K562 (cell line): ENCODE measurements around the gene PAIP2. TPM values are rescaled to one million over a fixed set of nuclear protein-coding genes. Genes with fewer than 3 reads are reported as not detected.

ENCODE experiments used
- ATAC-seq: fragments of 200-7000 bp; cut with Tn5 transposase; 3 replicates; pipeline ENCODE4 v1.9.1; 2020; ENCODE audit warnings: moderate library complexity
- BruUV-seq: library from RNA; stranded (reverse); fragments of 400-500 nt; replicated peaks from 2 replicates; lab custom pipeline; 2021; lab: Mats Ljungman, UMichigan
- CTCF ChIA-PET: fragments of 300-600 bp; formaldehyde crosslinking; extraction: SDS; loops from one replicate; lab custom pipeline; 2021; ENCODE audit warnings: low intra/inter-chr PET ratio; lab: Yijun Ruan, JAX
- POLR2A ChIA-PET: fragments of 300-600, 350-650 bp; sonication (Branson Sonifier 250); formaldehyde crosslinking; extraction: SDS; loops from one replicate; lab custom pipeline; 2021; ENCODE audit warnings: antibody characterized with exemption, inconsistent platforms; lab: Yijun Ruan, JAX
- DNase-seq, 4 experiments: peaks; one replicate each; pipeline versions ENCODE4 v3.0.0 to v3.0.0-alpha.2; 2011 to 2018; ENCODE audit warnings: low spot score in 3 of 4, mixed read lengths in 3 of 4; ENCODE audit errors: extremely low read depth in 1 of 4
- FAIRE-seq: peaks from 2 replicates; lab custom pipeline; 2011; peaks lifted over from hg19 to GRCh38; lab: Jason Lieb, UNC
- H2AFZ ChIP-seq: 2 replicates; pipeline ENCODE4 v1.6.0; 2011; ENCODE audit warnings: low read depth, low read length, control low read depth, inconsistent platforms
- H3K27ac ChIP-seq: fragments of 200-600 bp; 3 replicates; pipeline ENCODE4 v1.8.0; 2011; ENCODE audit warnings: low read depth, mild to moderate bottlenecking, control low read depth, inconsistent platforms, low read length, moderate library complexity, mixed read lengths; ENCODE audit errors: extremely low read depth
- H3K27me3 ChIP-seq, 2 experiments: fragments of 300-600 bp in 1 of 2; 2 replicates in 1 of 2; 3 replicates in 1 of 2; pipeline versions ENCODE4 v1.6.0 to v1.8.0; 2011; ENCODE audit warnings: inconsistent platforms in 2 of 2, low read length in 2 of 2, mild to moderate bottlenecking in 1 of 2, mixed read lengths in 1 of 2, moderate library complexity in 1 of 2; ENCODE audit not compliant: control insufficient read depth in 2 of 2, insufficient read depth in 2 of 2
- H3K36me3 ChIP-seq: fragments of 300-600 bp; 3 replicates; pipeline ENCODE4 v1.8.0; 2011; ENCODE audit warnings: mild to moderate bottlenecking, low read length, inconsistent platforms; ENCODE audit not compliant: control insufficient read depth, insufficient read depth
- H3K4me1 ChIP-seq, 2 experiments: fragments of 200-600 bp in 1 of 2; replicated peaks in 1 of 2; 2 replicates in 1 of 2; 3 replicates in 1 of 2; pipeline versions ENCODE4 v1.5.1 to v1.8.0; 2011; ENCODE audit warnings: inconsistent platforms in 2 of 2, low read length in 2 of 2, mild to moderate bottlenecking in 1 of 2, mixed read lengths in 1 of 2, moderate library complexity in 1 of 2; ENCODE audit not compliant: control insufficient read depth in 2 of 2, insufficient read depth in 2 of 2
- H3K4me2 ChIP-seq: 2 replicates; pipeline ENCODE4 v1.6.1; 2011; ENCODE audit warnings: low read length, control low read depth, inconsistent platforms, mixed read lengths; ENCODE audit not compliant: insufficient read depth
- H3K4me3 ChIP-seq: fragments of 200-600 bp; sonication (generic), shearing (Covaris generic); 2 replicates; pipeline ENCODE4 v1.5.1; 2016; ENCODE audit warnings: control low read depth, inconsistent platforms
- H3K79me2 ChIP-seq: fragments of 200-600 bp; 3 replicates; pipeline ENCODE4 v1.8.0; 2011; ENCODE audit warnings: low read length, inconsistent platforms; ENCODE audit not compliant: control insufficient read depth, insufficient read depth
- H3K9ac ChIP-seq, 2 experiments: 2 replicates each; pipeline versions ENCODE4 v1.6.0 to v1.6.1; 2011; ENCODE audit warnings: low read depth in 2 of 2, low read length in 2 of 2, control low read depth in 1 of 2, inconsistent platforms in 1 of 2, mild to moderate bottlenecking in 1 of 2, mixed read lengths in 1 of 2; ENCODE audit not compliant: insufficient read depth in 1 of 2
- H3K9me1 ChIP-seq: one replicate; pipeline ENCODE4 v1.6.0; 2011; ENCODE audit warnings: inconsistent platforms, mild to moderate bottlenecking, low read length, moderate library complexity; ENCODE audit not compliant: control insufficient read depth, insufficient read depth
- H3K9me3 ChIP-seq: replicated peaks from 2 replicates; pipeline ENCODE4 v1.5.1; 2011; ENCODE audit warnings: low read depth, low read length, inconsistent platforms; ENCODE audit not compliant: control insufficient read depth, insufficient read depth
- H4K20me1 ChIP-seq: replicated peaks from 2 replicates; pipeline ENCODE4 v1.6.1; 2011; ENCODE audit warnings: low read length, inconsistent platforms, mixed read lengths; ENCODE audit not compliant: control insufficient read depth, insufficient read depth
- RBM14 ChIP-seq: fragments of 200-400 bp; formaldehyde crosslinking; IDR thresholded peaks from 2 replicates; pipeline ENCODE4 v1.6.1; 2018; ENCODE audit warnings: low read depth, mild to moderate bottlenecking, low read length, moderate library complexity, borderline replicate concordance; ENCODE audit not compliant: insufficient read depth
- XRCC3 ChIP-seq: fragments of 450-650 bp; IDR thresholded peaks from 2 replicates; pipeline ENCODE4 v1.6.1; 2017; ENCODE audit warnings: mild to moderate bottlenecking, moderate library complexity
- WGBS: fragments of 100-300 bp; shearing (Covaris generic); methylation state at CpG from one replicate; pipeline ENCODE4 v1.1.6; 2016; ENCODE audit warnings: low coverage, mixed read lengths; ENCODE audit not compliant: insufficient coverage; ENCODE audit errors: missing lambda C conversion rate; 5-methylcytosine and 5-hydroxymethylcytosine counted together
- in situ Hi-C: fragments of 300-500 bp; cut with MboI; formaldehyde crosslinking; loops from 4 replicates; pipeline ENCODE4 v1.15.0; 2018; ENCODE audit warnings: inconsistent platforms, mixed read lengths
- intact Hi-C: fragments of 100-400 bp; cut with micrococcal nuclease; formaldehyde crosslinking; loops from 2 replicates; pipeline ENCODE4 v1.14.2; 2022
- polyA plus RNA-seq, 8 experiments: library from polyadenylated mRNA; depleted of rRNA in 4 of 8; stranded (reverse) in 5 of 8; unstranded in 3 of 8; fragments of >200 nt; fragmentation: Nextera tagmentation in 2 of 8; fragmentation: Illumina TruSeq in 1 of 8; extraction: Ambion mirVana in 2 of 8; extraction: Trizol in 1 of 8; gene quantifications; 2 replicates each; pipeline versions ENCODE4 v1.2.1 to v1.2.3, GENCODE V29; 2011 to 2014; ENCODE audit warnings: inconsistent platforms in 1 of 8, missing spikeins in 1 of 8
- total RNA-seq, 7 experiments: library from RNA; depleted of rRNA in 6 of 7; stranded (reverse); fragments of >200 nt in 6 of 7; fragmentation: Illumina TruSeq in 2 of 7; extraction: Trizol in 2 of 7; gene quantifications; 2 replicates each; pipeline versions ENCODE4 v1.2.1 to v1.2.3, GENCODE V29; 2011 to 2021; ENCODE audit warnings: low replicate concordance in 1 of 7
- TF ChIP-seq, protein P1 (sequence below): sonication (generic); formaldehyde crosslinking; IDR thresholded peaks from 2 replicates; pipeline ENCODE4 v1.8.1; 2023; ENCODE audit warnings: mild to moderate bottlenecking, missing genetic modification reagents
- TF ChIP-seq, protein P2 (sequence below): sonication (generic); formaldehyde crosslinking; IDR thresholded peaks from 2 replicates; pipeline ENCODE4 v1.8.1; 2023; ENCODE audit warnings: mild to moderate bottlenecking, missing genetic modification reagents

Gene PAIP2
- total and polyA plus RNA-seq, 9 of the 15 experiments (the other 6 are each of a cell fraction or from before 2014, with no cell fraction given) = 78.3 to 187 (median 128) TPM

DNA sequence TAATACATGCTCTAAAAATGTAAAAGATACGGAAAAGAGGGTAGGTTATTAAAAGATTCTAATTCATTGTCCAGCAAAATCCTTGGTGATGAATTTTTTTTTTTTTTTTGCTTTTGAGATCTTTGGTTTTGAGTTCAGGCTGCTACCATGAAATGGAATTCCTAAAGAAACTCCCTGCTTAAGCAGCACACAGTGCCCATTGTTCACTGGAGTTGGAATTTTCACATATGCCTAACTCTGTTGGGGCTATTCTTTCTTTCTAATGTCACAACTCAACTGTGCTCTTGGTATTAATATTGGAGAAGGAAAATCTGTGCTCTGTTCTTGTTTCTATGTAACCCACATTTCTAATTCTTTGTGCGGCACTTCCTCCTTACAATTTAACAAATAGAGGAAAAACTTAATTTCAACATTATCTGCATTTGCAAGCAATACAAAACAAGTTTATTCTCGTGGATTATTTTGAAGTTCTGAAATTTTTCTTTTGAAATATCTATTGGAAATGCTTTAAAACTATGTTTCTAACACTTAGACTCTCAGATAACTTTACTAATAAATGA lies 26.5 kb upstream of the PAIP2 start:
- H3K27me3 ChIP-seq = no peaks in the 10 kb centered on the region
- 93% methylated on average over 3 of the region's 3 CpGs for WGBS
- intact Hi-C loops (no loop called here), in situ Hi-C loops (no loop called here)
- H2AFZ ChIP-seq = no peak overlapping the region
- FAIRE-seq (no peak), DNase-seq (no peak), ATAC-seq (no peak)
- H3K27ac ChIP-seq = no peak overlapping the region
- peaks cover 3% of the 10 kb centered on the region in 2 experiments; a peak in 3 of 5 replicates for H3K4me1 ChIP-seq
- no peak overlapping the region for H3K9ac ChIP-seq
- ChIA-PET POLR2A (interaction anchor here (1.5 to 3.2 kb wide), 2 partner anchors 10 to 14 kb away, joined by 5 to 12 read pairs; no protein-coding TSS in a partner anchor), CTCF (interaction anchor here (0.7 kb wide), 1 partner anchor 66 kb away, joined by 3 read pairs; no protein-coding TSS in a partner anchor)
- no peak overlapping the region for H3K4me3 ChIP-seq
- H3K36me3 ChIP-seq = peaks cover 82% of the 10 kb centered on the region
- peaks cover 88% of the 10 kb centered on the region for H3K79me2 ChIP-seq
- peaks cover 20% of the 10 kb centered on the region for H4K20me1 ChIP-seq
- H3K9me1 ChIP-seq = no peaks in the 10 kb centered on the region
- no peak overlapping the region for H3K4me2 ChIP-seq
- TF ChIP-seq RBM14 (no peak), XRCC3 (no peak)
- TF ChIP-seq, protein P1, sequence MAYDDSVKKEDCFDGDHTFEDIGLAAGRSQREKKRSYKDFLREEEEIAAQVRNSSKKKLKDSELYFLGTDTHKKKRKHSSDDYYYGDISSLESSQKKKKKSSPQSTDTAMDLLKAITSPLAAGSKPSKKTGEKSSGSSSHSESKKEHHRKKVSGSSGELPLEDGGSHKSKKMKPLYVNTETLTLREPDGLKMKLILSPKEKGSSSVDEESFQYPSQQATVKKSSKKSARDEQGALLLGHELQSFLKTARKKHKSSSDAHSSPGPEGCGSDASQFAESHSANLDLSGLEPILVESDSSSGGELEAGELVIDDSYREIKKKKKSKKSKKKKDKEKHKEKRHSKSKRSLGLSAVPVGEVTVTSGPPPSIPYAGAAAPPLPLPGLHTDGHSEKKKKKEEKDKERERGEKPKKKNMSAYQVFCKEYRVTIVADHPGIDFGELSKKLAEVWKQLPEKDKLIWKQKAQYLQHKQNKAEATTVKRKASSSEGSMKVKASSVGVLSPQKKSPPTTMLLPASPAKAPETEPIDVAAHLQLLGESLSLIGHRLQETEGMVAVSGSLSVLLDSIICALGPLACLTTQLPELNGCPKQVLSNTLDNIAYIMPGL = no peak
- TF ChIP-seq, protein P2, sequence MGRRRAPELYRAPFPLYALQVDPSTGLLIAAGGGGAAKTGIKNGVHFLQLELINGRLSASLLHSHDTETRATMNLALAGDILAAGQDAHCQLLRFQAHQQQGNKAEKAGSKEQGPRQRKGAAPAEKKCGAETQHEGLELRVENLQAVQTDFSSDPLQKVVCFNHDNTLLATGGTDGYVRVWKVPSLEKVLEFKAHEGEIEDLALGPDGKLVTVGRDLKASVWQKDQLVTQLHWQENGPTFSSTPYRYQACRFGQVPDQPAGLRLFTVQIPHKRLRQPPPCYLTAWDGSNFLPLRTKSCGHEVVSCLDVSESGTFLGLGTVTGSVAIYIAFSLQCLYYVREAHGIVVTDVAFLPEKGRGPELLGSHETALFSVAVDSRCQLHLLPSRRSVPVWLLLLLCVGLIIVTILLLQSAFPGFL (CRISPR knock-in tag) = no peak
- BruUV-seq = no TSS peak
- H3K9me3 ChIP-seq = no peaks in the 10 kb centered on the region
